Liver (tissue), 3 donors: Measurements from ENCODE around the gene DHX32.
"Not testable (repeated sequence)": the region's sequence is repeated elsewhere in the genome, so short reads cannot be mapped to it uniquely, and the experiment has no call there.

ENCODE experiments used
- ATF3 ChIP-seq: IDR thresholded peaks from 2 replicates; pipeline ENCODE4 v1.6.1; 2016; ENCODE audit warnings: antibody characterized with exemption
- CTCF ChIP-seq: fragments of 150-350 bp; IDR thresholded peaks from 2 replicates; pipeline ENCODE4 v1.5.1; 2017; ENCODE audit warnings: improper control_type of control experiment, low read depth, low read length; ENCODE audit not compliant: missing input control
- EGR1 ChIP-seq, 2 donors: IDR thresholded peaks; 2 replicates each; pipeline ENCODE4 v1.6.1; 2016 to 2018; ENCODE audit warnings: antibody characterized with exemption in 2 of 2, low read depth in 2 of 2
- FOXA1 ChIP-seq: IDR thresholded peaks from 2 replicates; pipeline ENCODE4 v1.6.1; 2016; ENCODE audit warnings: antibody characterized with exemption
- GABPA ChIP-seq, 2 donors: IDR thresholded peaks in 1 of 2; conservative IDR thresholded peaks in 1 of 2; 2 replicates each; pipeline ENCODE4 v1.6.1; 2016; ENCODE audit warnings: antibody characterized with exemption in 2 of 2, mild to moderate bottlenecking in 1 of 2, moderate library complexity in 1 of 2
- HNF4A ChIP-seq, 2 donors: conservative IDR thresholded peaks; 2 replicates each; pipeline ENCODE4 v1.6.1; 2016; ENCODE audit warnings: antibody characterized with exemption in 2 of 2, mild to moderate bottlenecking in 2 of 2
- MAX ChIP-seq: IDR thresholded peaks from 2 replicates; pipeline ENCODE4 v1.6.1; 2016; ENCODE audit warnings: antibody characterized with exemption
- NR2F2 ChIP-seq: IDR thresholded peaks from 2 replicates; pipeline ENCODE4 v1.6.1; 2016; ENCODE audit warnings: antibody characterized with exemption
- RAD21 ChIP-seq, 2 donors: IDR thresholded peaks; 2 replicates each; pipeline ENCODE4 v1.6.1; 2016; ENCODE audit warnings: antibody characterized with exemption in 2 of 2, mild to moderate bottlenecking in 2 of 2
- REST ChIP-seq: IDR thresholded peaks from 2 replicates; pipeline ENCODE4 v1.6.1; 2016; ENCODE audit warnings: antibody characterized with exemption, mild to moderate bottlenecking
- RXRA ChIP-seq, 2 donors: IDR thresholded peaks; 2 replicates each; pipeline ENCODE4 v1.6.1; 2017 to 2018; ENCODE audit warnings: antibody characterized with exemption in 2 of 2, mild to moderate bottlenecking in 1 of 2
- TAF1 ChIP-seq: conservative IDR thresholded peaks from 2 replicates; pipeline ENCODE4 v1.6.1; 2016; ENCODE audit warnings: antibody characterized with exemption, mild to moderate bottlenecking
- YY1 ChIP-seq: IDR thresholded peaks from 2 replicates; pipeline ENCODE4 v1.6.1; 2016; ENCODE audit warnings: antibody characterized with exemption, mild to moderate bottlenecking
- ZBTB33 ChIP-seq: IDR thresholded peaks from 2 replicates; pipeline ENCODE4 v1.6.1; 2016; ENCODE audit warnings: antibody characterized with exemption
- donor health status: healthy.
- donor health status: healthy.

- not testable (repeated sequence) for TF ChIP-seq CTCF; RAD21 (IDR thresholded peaks at IDR 0.05); MAX; YY1; GABPA (IDR thresholded peaks at IDR 0.05 in 1 of 2, conservative IDR thresholded peaks at IDR 0.05 in 1 of 2); RXRA (IDR thresholded peaks at IDR 0.05); NR2F2; ATF3; TAF1; FOXA1; HNF4A (conservative IDR thresholded peaks at IDR 0.05); ZBTB33; REST; EGR1 (IDR thresholded peaks at IDR 0.05; ENCODE audit: low read depth in 2 of 2)
Observed at GRCh38 chr10:125908813-125909212, 27.7 kb upstream of the DHX32 start.
